Astrocyte of the spinal cord (primary cell): ENCODE measurements around the gene MAST4.

ENCODE experiments used
- DNase-seq: peaks from one replicate; pipeline ENCODE4 v3.0.0; 2011; ENCODE audit warnings: low read depth, low spot score
- H3K4me3 ChIP-seq: 2 replicates; pipeline ENCODE4 v1.5.1; 2011; ENCODE audit warnings: low read depth, mild to moderate bottlenecking, low read length, moderate library complexity
- CTCF ChIP-seq: IDR thresholded peaks from 2 replicates; pipeline ENCODE4 v1.5.1; 2012; ENCODE audit warnings: low read depth, mild to moderate bottlenecking, low read length, inconsistent platforms
- in situ Hi-C: cut with HindIII; loops from 2 replicates; pipeline ENCODE4 v1.10.0; 2017; ENCODE audit warnings: low sequenced_read_pairs

Gene MAST4

GRCh38 chr5:66882606-66883227 is 286.5 kb downstream of the MAST4 start:
- no peak overlapping the region for H3K4me3 ChIP-seq
- in situ Hi-C loops: no loop called here
- peak; percentile 61 for DNase-seq
- no peak for TF ChIP-seq CTCF

- no peak for TF ChIP-seq CTCF
- in situ Hi-C loops: no loop called here
- no peak for DNase-seq
- H3K4me3 ChIP-seq: no peak overlapping the region
Measured at GRCh38 chr5:66884564-66885243, 288.5 kb downstream of the MAST4 start.

- no peak for TF ChIP-seq CTCF
- H3K4me3 ChIP-seq: no peak overlapping the region
- no peak for DNase-seq
- in situ Hi-C loops: no loop called here
Measured at GRCh38 chr5:66886941-66887340, 290.7 kb downstream of the MAST4 start.

GRCh38 chr5:66888613-66889012 is 292.4 kb downstream of the MAST4 start:
- H3K4me3 ChIP-seq: no peak overlapping the region
- TF ChIP-seq CTCF: no peak
- DNase-seq: no peak
- in situ Hi-C loops: no loop called here

GRCh38 chr5:66889056-66889455 is 292.9 kb downstream of the MAST4 start:
- no peak overlapping the region for H3K4me3 ChIP-seq
- DNase-seq: no peak
- no peak for TF ChIP-seq CTCF
- in situ Hi-C loops: no loop called here

- no peak for TF ChIP-seq CTCF
- DNase-seq: no peak
- in situ Hi-C loops: no loop called here
- no peak overlapping the region for H3K4me3 ChIP-seq
Measured at GRCh38 chr5:66889524-66889923, 293.3 kb downstream of the MAST4 start.
